Epithelial cell of alveolus of lung (primary cell): ENCODE data around the gene TRAPPC14. TPM values are rescaled to one million over a fixed set of nuclear protein-coding genes. Genes with fewer than 3 reads are reported as not detected.

ENCODE experiments used
- total RNA-seq: library from RNA; depleted of rRNA; stranded (reverse); fragments of >200 nt; gene quantifications from 2 replicates; pipeline ENCODE4 v1.2.1, GENCODE V29; 2015

The TRAPPC14 gene, protein sequence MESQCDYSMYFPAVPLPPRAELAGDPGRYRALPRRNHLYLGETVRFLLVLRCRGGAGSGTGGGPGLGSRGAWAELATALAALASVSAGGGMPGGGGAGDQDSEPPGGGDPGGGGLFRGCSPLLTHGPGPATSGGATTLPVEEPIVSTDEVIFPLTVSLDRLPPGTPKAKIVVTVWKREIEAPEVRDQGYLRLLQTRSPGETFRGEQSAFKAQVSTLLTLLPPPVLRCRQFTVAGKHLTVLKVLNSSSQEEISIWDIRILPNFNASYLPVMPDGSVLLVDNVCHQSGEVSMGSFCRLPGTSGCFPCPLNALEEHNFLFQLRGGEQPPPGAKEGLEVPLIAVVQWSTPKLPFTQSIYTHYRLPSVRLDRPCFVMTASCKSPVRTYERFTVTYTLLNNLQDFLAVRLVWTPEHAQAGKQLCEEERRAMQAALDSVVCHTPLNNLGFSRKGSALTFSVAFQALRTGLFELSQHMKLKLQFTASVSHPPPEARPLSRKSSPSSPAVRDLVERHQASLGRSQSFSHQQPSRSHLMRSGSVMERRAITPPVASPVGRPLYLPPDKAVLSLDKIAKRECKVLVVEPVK
- total RNA-seq, result 4.2 and 8.9 TPM in 2 replicates

DNA sequence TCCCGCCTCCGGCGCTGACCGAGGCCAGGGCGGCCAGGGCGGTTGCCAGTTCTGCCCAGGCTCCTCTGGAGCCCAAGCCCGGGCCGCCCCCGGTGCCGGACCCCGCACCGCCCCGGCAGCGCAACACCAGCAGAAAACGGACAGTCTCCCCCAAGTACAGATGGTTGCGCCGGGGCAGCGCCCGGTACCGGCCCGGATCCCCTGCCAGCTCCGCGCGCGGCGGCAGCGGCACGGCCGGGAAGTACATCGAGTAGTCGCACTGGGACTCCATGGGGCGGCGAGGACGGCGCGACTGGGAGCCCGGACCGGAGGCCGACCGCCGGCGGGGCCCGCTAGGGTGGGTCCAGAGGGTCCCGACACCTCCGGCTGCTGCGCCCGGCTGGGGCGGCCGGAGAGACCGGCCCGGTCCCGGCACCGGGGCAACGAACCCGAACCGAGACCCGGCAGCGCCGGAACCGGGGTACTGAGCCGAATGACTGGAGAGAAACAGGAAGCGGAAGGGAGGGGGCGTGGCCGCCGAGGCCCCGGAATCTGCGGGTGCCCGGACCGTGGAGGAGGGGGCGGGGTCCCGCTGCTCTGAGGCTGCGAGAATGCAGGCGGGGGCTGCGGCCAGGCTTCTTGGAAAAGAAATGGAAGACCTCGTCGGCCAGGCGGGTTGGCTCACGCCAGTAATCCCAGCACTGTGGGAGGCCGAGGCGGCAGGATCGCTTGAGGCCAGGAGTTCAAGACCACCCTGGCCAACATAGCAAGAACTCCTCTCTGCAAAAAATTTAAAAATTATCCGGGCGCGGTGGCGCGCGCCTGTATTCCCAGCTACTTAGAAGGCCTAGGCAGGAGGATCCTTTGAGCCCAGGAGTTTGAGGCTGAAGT is at the start of gene TRAPPC14:
Gene TRAPPC14, minus strand, starts transcription at position 495 of the 870 bp plus-strand sequence. Its CDS starts 224 bp downstream, at position 271.

DNA sequence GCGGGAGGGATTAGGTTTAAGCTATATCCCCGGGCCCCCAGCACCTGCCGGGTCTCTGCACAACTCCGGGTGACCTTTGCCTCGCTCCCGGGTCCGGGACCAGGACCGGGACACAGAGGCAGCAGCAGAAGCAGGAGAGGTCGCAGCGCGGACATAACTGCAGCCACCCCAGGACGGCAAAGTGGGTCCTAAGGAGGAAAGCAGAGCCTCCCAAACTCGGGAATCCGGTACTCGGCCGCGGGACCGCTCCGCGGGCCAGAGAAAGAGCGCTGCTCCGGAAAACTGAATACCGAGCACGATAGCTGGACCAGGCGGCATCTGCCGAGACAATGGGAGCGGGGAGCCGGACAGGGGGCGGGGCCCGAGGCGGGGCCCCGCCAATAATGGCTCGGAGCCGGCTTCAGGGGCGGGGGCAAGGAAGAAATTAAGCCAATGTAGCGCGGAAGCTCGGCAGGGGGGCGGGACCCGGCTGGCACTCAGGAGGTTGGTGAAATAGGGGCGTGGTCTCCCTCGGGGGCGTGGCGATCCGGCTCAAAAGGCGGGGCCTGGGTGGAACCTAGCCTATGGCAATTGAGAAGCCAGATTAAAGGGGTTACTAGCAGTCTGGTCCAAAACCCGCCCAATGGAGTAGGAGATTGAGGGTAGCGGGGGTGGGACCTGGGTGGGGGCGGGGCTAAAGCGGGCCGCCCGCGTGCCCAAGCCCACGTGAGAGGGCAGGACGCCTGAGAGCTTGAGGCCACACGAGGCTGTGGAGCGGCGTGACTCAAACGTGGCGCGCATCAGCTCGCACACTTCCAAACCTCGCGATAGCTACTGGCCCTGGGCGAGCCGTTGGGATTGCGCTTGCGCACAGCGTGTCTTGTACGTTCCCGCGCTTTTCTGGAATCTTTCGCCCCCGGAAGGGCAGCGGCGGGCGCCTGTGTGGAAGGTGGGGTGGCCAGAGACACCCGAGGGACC is 18.8 kb upstream of the TRAPPC14 start, which contains the start of the genes GPC2 and STAG3:
Gene GPC2, minus strand, starts transcription at position 337 of the 957 bp plus-strand sequence. Its CDS starts 182 bp downstream, at position 155.
Gene STAG3, plus strand, starts transcription at position 874 of the 957 bp plus-strand sequence. CDS start 2,639 bp downstream, outside the sequence.

DNA sequence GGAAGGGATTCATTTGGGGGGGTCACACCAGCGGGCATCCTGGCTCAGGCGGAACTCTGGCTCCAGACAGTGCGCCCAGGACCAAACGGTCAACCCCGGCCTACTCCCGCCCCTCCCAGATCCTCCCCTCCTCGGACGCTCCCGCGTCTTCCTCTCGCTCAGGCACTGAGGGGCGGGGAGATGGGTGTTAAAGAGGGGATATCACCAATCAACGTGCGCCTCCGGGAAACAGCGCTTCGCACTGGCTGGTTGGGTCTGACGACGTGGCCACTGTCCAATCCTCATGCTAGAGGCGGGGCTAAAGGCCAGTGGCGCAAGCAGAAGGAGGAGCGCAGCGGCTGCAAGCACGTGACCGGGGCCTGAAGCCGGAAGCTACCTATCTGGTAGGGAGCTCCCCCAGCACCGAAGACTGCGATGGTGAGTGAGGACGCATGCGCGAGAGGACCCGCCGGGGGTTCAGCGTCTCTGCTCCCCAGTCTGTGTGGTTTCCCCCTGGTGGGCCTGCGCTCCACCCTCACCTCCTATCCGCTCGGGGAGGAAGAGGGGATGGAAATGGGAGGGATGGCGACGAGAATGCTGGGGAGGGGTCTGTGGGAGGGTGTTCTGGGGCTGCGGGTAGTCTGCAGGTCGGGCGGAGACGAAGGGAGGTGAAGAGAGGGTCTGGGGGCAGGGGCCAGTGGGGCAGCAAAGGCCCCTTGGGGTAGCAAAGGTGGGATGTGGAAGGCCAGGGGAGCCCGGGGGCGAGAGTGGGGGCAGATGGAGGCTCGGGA is 9.8 kb downstream of the TRAPPC14 start, which contains the start of gene LAMTOR4:
Gene LAMTOR4, plus strand, starts transcription at position 360 of the 770 bp plus-strand sequence. Its CDS starts 55 bp downstream, at position 415.

DNA sequence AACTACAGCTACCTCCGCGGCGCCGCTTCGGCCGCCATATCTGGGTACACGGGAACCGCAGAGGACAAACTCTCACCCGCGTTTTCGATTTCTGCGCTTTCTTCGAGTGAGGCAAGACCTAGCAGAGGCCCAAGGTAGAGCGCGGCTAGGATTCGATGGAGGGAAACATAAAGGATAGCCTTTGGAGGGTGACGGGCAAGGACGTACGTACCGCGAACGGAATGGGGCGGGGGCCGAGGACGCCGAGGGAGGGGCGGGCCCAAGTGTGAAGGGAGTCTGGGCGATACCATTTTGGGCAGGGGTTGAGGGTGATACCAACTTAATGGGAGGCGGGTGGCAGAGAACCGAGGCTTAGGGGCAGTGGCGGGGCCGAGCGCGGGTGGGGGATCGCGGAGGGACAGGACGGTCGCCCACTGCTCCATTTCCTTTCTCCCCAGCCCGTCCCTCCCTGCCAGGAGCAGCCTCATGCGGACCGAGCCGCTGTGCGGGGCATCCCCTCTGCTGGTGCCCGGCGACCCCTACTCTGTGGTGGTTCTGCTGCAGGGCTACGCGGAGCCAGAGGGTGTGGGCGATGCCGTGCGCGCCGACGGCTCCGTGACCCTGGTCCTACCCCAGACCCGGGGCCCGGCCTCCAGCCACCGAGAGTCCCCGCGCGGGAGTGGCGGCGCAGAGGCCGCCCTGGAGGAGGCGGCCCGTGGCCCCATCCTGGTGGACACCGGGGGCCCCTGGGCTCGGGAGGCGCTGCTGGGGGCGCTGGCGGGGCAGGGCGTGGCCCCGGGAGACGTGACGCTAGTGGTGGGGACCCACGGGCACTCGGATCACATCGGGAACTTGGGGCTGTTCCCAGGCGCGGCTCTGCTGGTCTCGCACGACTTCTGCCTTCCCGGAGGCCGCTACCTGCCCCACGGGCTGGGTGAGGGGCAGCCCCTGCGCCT is 31.3 kb downstream of the TRAPPC14 start, which contains the start of gene MBLAC1:
Gene MBLAC1, plus strand, starts transcription at position 37 of the 935 bp plus-strand sequence. Its CDS starts 429 bp downstream, at position 466.

DNA sequence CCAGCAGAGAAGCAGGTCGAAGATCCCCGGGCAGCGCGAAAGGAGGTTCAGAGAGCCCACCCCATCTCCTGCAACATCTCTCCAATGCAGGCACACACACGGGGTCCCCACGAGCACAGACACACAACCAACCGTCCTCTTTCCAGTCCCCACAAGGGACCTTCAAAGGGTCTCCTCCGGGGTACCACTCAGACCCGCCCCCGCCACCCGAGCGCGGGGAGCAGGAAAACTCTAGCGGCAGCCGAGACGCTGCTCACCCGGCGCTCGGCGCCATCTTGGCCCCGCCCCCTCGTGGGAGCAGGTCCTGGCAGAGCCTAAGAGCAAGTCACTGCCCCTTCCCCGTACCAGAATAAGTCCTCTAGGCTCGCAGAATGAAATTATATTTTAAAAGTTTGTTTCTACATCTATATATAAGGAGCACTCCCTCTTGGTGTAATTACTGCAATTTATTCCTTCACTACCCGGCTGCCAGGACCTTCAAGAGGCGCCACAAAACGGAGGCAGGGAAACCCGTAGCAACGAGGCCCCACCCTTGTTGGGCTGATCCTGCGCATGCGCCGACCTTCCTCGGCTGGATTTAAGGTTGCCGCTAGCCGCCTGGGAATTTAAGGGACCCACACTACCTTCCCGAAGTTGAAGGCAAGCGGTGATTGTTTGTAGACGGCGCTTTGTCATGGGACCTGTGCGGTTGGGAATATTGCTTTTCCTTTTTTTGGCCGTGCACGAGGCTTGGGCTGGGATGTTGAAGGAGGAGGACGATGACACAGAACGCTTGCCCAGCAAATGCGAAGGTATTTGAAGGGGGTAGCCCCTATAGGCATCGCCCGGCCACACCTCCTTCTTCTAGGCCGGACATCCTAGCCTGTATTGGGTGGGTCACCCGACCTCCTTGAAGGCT is 39.2 kb downstream of the TRAPPC14 start, which contains the start of the genes CNPY4 and TAF6:
Gene CNPY4, plus strand, starts transcription at position 563 of the 898 bp plus-strand sequence. Its CDS starts 111 bp downstream, at position 674.
Gene TAF6, minus strand, starts transcription at position 287 of the 898 bp plus-strand sequence. CDS start 5,149 bp downstream, outside the sequence.

Other genes starting within 250 kb of the TRAPPC14 start
- gene TRIM4, start 239.2 kb downstream of the TRAPPC14 start, total RNA-seq, result 18.9 and 40.1 TPM in 2 replicates
- gene GJC3, start 229.1 kb downstream of the TRAPPC14 start, total RNA-seq, result not detected in 2 replicates
- gene AZGP1, start 182.7 kb downstream of the TRAPPC14 start, total RNA-seq, result 0.40 TPM in 1 of 2 replicates, not detected in the other
- 20.2 and 44.2 TPM in 2 replicates for gene ZKSCAN1, start 143.1 kb downstream of the TRAPPC14 start, total RNA-seq
- gene ZSCAN21, start 108.9 kb downstream of the TRAPPC14 start, total RNA-seq, result 12.5 and 18.4 TPM in 2 replicates
- 16.3 and 33.9 TPM in 2 replicates for gene ZNF3, start 77.0 kb downstream of the TRAPPC14 start, total RNA-seq
- 58.0 and 95.9 TPM in 2 replicates for gene COPS6, start 69.8 kb downstream of the TRAPPC14 start, total RNA-seq
- gene MCM7, start 57.3 kb downstream of the TRAPPC14 start, total RNA-seq, result 52.1 and 141 TPM in 2 replicates
- gene AP4M1, start 57.1 kb downstream of the TRAPPC14 start, total RNA-seq, result 35.6 and 38.4 TPM in 2 replicates
- 97.1 and 107 TPM in 2 replicates for gene TAF6, start 39.4 kb downstream of the TRAPPC14 start, total RNA-seq
- 14.0 and 19.2 TPM in 2 replicates for gene CNPY4, start 39.1 kb downstream of the TRAPPC14 start, total RNA-seq
- gene MBLAC1, start 31.8 kb downstream of the TRAPPC14 start, total RNA-seq, result 0.48 and 4.3 TPM in 2 replicates
- gene LAMTOR4, start 9.8 kb downstream of the TRAPPC14 start, total RNA-seq, result 139 and 189 TPM in 2 replicates
- 5.6 and 9.7 TPM in 2 replicates for gene GAL3ST4, start 9.9 kb upstream of the TRAPPC14 start, total RNA-seq
- gene GPC2, start 18.7 kb upstream of the TRAPPC14 start, total RNA-seq, result 2.5 and 3.1 TPM in 2 replicates
- 0.16 and 0.91 TPM in 2 replicates for gene STAG3, start 19.2 kb upstream of the TRAPPC14 start, total RNA-seq
- not detected in 2 replicates for gene PVRIG, start 61.2 kb upstream of the TRAPPC14 start, total RNA-seq
- gene SPDYE3, start 149.0 kb upstream of the TRAPPC14 start, total RNA-seq, result not detected in 2 replicates
- gene PILRB, start 199.4 kb upstream of the TRAPPC14 start, total RNA-seq, result 1.9 and 13.3 TPM in 2 replicates
- gene PILRA, start 214.8 kb upstream of the TRAPPC14 start, total RNA-seq, result 4.4 TPM in 1 of 2 replicates, not detected in the other